Liver (tissue), 9 donors: ENCODE measurements around the gene SPAG17. TPM values are rescaled to one million over a fixed set of nuclear protein-coding genes. Genes with fewer than 3 reads are reported as not detected.

Experiments
- DNase-seq: peaks from one replicate; pipeline ENCODE4 v3.0.0-alpha.2; 2017; ENCODE audit warnings: low spot score
- H3K27ac ChIP-seq, 2 donors: one replicate each; pipeline ENCODE4 v1.7.0; 2013; ENCODE audit warnings: inconsistent platforms in 2 of 2, low read length in 2 of 2, control low read depth in 1 of 2, low read depth in 1 of 2, mild to moderate bottlenecking in 1 of 2
- H3K27me3 ChIP-seq, 4 donors: one replicate each; pipeline versions ENCODE4 v1.6.1 to v1.7.0; 2013; ENCODE audit warnings: low read length in 3 of 4, inconsistent platforms in 1 of 4, mild to moderate bottlenecking in 1 of 4, moderate library complexity in 1 of 4; ENCODE audit not compliant: control insufficient read depth in 4 of 4, insufficient read depth in 4 of 4
- H3K36me3 ChIP-seq, 4 donors: one replicate each; pipeline versions ENCODE4 v1.6.1 to v1.7.0; 2013; ENCODE audit warnings: low read length in 3 of 4, mild to moderate bottlenecking in 3 of 4, low read depth in 1 of 4, moderate library complexity in 1 of 4; ENCODE audit not compliant: control insufficient read depth in 4 of 4, insufficient read depth in 3 of 4
- H3K4me1 ChIP-seq, 4 donors: one replicate each; pipeline versions ENCODE4 v1.6.1 to v1.7.0; 2013; ENCODE audit warnings: low read length in 3 of 4, mild to moderate bottlenecking in 3 of 4, moderate library complexity in 1 of 4; ENCODE audit not compliant: control insufficient read depth in 4 of 4, insufficient read depth in 4 of 4
- H3K4me3 ChIP-seq, 3 donors: one replicate each; pipeline versions ENCODE4 v1.6.1 to v1.7.0; 2013; ENCODE audit warnings: low read length in 3 of 3, control low read depth in 1 of 3, low read depth in 1 of 3, mild to moderate bottlenecking in 1 of 3
- H3K9ac ChIP-seq, 2 donors: one replicate each; pipeline ENCODE4 v1.7.0; 2013; ENCODE audit warnings: low read length in 2 of 2, mild to moderate bottlenecking in 2 of 2, moderate library complexity in 2 of 2, control low read depth in 1 of 2, low read depth in 1 of 2
- H3K9me3 ChIP-seq, 4 donors: one replicate each; pipeline versions ENCODE4 v1.6.1 to v1.7.0; 2013; ENCODE audit warnings: low read length in 3 of 4; ENCODE audit not compliant: control insufficient read depth in 4 of 4
- ATF3 ChIP-seq: IDR thresholded peaks from 2 replicates; pipeline ENCODE4 v1.6.1; 2016; ENCODE audit warnings: antibody characterized with exemption
- CTCF ChIP-seq: fragments of 150-350 bp; IDR thresholded peaks from 2 replicates; pipeline ENCODE4 v1.5.1; 2017; ENCODE audit warnings: improper control_type of control experiment, low read depth, low read length; ENCODE audit not compliant: missing input control
- EGR1 ChIP-seq, 2 donors: IDR thresholded peaks; 2 replicates each; pipeline ENCODE4 v1.6.1; 2016 to 2018; ENCODE audit warnings: antibody characterized with exemption in 2 of 2, low read depth in 2 of 2
- FOXA1 ChIP-seq: IDR thresholded peaks from 2 replicates; pipeline ENCODE4 v1.6.1; 2016; ENCODE audit warnings: antibody characterized with exemption
- GABPA ChIP-seq, 2 donors: IDR thresholded peaks in 1 of 2; conservative IDR thresholded peaks in 1 of 2; 2 replicates each; pipeline ENCODE4 v1.6.1; 2016; ENCODE audit warnings: antibody characterized with exemption in 2 of 2, mild to moderate bottlenecking in 1 of 2, moderate library complexity in 1 of 2
- HNF4G ChIP-seq: IDR thresholded peaks from 2 replicates; pipeline ENCODE4 v1.6.1; 2016; ENCODE audit warnings: antibody characterized with exemption
- JUND ChIP-seq, 2 donors: IDR thresholded peaks; 2 replicates each; pipeline ENCODE4 v1.6.1; 2016; ENCODE audit warnings: antibody characterized with exemption in 2 of 2
- MAX ChIP-seq: IDR thresholded peaks from 2 replicates; pipeline ENCODE4 v1.6.1; 2016; ENCODE audit warnings: antibody characterized with exemption
- NR2F2 ChIP-seq: IDR thresholded peaks from 2 replicates; pipeline ENCODE4 v1.6.1; 2016; ENCODE audit warnings: antibody characterized with exemption
- RAD21 ChIP-seq, 2 donors: IDR thresholded peaks; 2 replicates each; pipeline ENCODE4 v1.6.1; 2016; ENCODE audit warnings: antibody characterized with exemption in 2 of 2, mild to moderate bottlenecking in 2 of 2
- RXRA ChIP-seq, 2 donors: IDR thresholded peaks; 2 replicates each; pipeline ENCODE4 v1.6.1; 2017 to 2018; ENCODE audit warnings: antibody characterized with exemption in 2 of 2, mild to moderate bottlenecking in 1 of 2
- SP1 ChIP-seq: IDR thresholded peaks from 2 replicates; pipeline ENCODE4 v1.6.1; 2018; ENCODE audit warnings: antibody characterized with exemption, mild to moderate bottlenecking
- YY1 ChIP-seq: IDR thresholded peaks from 2 replicates; pipeline ENCODE4 v1.6.1; 2016; ENCODE audit warnings: antibody characterized with exemption, mild to moderate bottlenecking
- ZBTB33 ChIP-seq: IDR thresholded peaks from 2 replicates; pipeline ENCODE4 v1.6.1; 2016; ENCODE audit warnings: antibody characterized with exemption
- WGBS: extraction: QIAGEN DNeasy Blood & Tissue Kit; methylation state at CpG from one replicate; pipeline ENCODE4 v1.1.7; 2013; 5-methylcytosine and 5-hydroxymethylcytosine counted together
- polyA plus RNA-seq, 2 donors: library from polyadenylated mRNA; stranded (reverse) in 1 of 2; unstranded in 1 of 2; fragments of 200-250 nt in 1 of 2; fragments of >200 nt in 1 of 2; fragmentation: Nextera tagmentation in 1 of 2; extraction: Ambion mirVana in 1 of 2; gene quantifications; one replicate each; pipeline versions ENCODE4 v1.2.1 to v1.2.3, GENCODE V29; 2013 to 2015
- total RNA-seq, 2 donors: library from RNA; depleted of rRNA; stranded (reverse); fragments of >200 nt; gene quantifications; one replicate each; pipeline ENCODE4 v1.2.3, GENCODE V29; 2014
- donor health status: healthy.
- donor health status: healthy.
- donor health status: healthy.
- donor health status: healthy.
- donor health status: healthy.

SPAG17 gene
- total and polyA plus RNA-seq, 4 donors, result 0.17 to 0.75 TPM; not detected in 2

GRCh38 chr1:118214866-118215265, 29.8 kb upstream of the SPAG17 start (continued):
- TF ChIP-seq HNF4G, result no peak
- no peak for TF ChIP-seq JUND (IDR thresholded peaks at IDR 0.05)

- no peak for DNase-seq
- H3K4me3 ChIP-seq, result no peak overlapping the region
- TF ChIP-seq RAD21 (IDR thresholded peaks at IDR 0.05), result no peak
- no peak for TF ChIP-seq ATF3
- no peak for TF ChIP-seq EGR1 (IDR thresholded peaks at IDR 0.05; ENCODE audit: low read depth in 2 of 2)
- no peak for TF ChIP-seq RXRA (IDR thresholded peaks at IDR 0.05)
- TF ChIP-seq FOXA1, result no peak
- no peak for TF ChIP-seq GABPA (IDR thresholded peaks at IDR 0.05 in 1 of 2, conservative IDR thresholded peaks at IDR 0.05 in 1 of 2)
- no peak for TF ChIP-seq SP1
- TF ChIP-seq ZBTB33, result no peak
- TF ChIP-seq HNF4G, result no peak
- no peak for TF ChIP-seq NR2F2
- no peak for TF ChIP-seq YY1
- TF ChIP-seq MAX, result no peak
- no peak for TF ChIP-seq CTCF
- no peaks in the 10 kb centered on the region for H3K4me1 ChIP-seq
- no peak overlapping the region for H3K9ac ChIP-seq
- no peaks in the 10 kb centered on the region for H3K36me3 ChIP-seq
- no peak overlapping the region for H3K27ac ChIP-seq
- no peaks in the 10 kb centered on the region for H3K27me3 ChIP-seq
- WGBS, result 78% methylated on average over 3 of the region's 3 CpGs
- H3K9me3 ChIP-seq, result no peaks in the 10 kb centered on the region
These were observed 25.7 kb upstream of the SPAG17 start for GRCh38 chr1:118210723-118211110.

- Histone ChIP-seq H3K27me3 (no peaks in the 10 kb centered on the region), H3K4me3 (no peak overlapping the region), H3K4me1 (no peaks in the 10 kb centered on the region), H3K9ac (no peak overlapping the region), H3K9me3 (no peaks in the 10 kb centered on the region), H3K27ac (no peak overlapping the region), H3K36me3 (no peaks in the 10 kb centered on the region)
- no peak for DNase-seq
- WGBS, result 87% methylated on average over 1 of the region's 1 CpG
- TF ChIP-seq EGR1 (IDR thresholded peaks at IDR 0.05; ENCODE audit: low read depth in 2 of 2) (no peak), RAD21 (IDR thresholded peaks at IDR 0.05) (no peak), HNF4G (no peak)
These were observed 25.2 kb upstream of the SPAG17 start for GRCh38 chr1:118210051-118210722.
